Measurements from ENCODE around the gene MYO3A. TPM values are rescaled to one million over a fixed set of nuclear protein-coding genes. Genes with fewer than 3 reads are reported as not detected.

MYO3A gene
- total RNA-seq, 2 experiments from 2014 or later: not detected

DNA sequence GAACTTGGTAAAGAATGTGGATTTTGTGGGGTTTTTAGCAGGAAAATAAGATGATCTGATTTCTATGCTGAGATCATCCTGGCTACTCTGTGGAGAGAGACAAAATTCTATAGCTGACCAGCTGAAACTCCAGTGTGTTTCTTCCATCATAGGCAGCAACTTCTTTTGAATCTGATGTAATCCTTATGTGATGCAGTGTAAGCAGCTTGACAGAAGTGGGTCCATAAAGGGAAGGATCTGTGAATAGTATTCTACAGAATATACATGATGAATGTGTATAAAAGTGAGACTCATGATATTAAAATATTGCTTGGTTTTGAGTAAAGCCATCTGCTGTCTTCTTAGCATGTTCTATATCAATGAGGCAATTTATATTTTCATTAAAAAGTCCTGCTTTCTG lies 4.4 kb downstream of the MYO3A start:
- H3K4me3 Mint-ChIP-seq: no peak overlapping the region
- DNase-seq: no peak
- peaks cover 37% of the 10 kb centered on the region for H3K27me3 Mint-ChIP-seq
- POLR2A ChIA-PET: no interaction called here
- no peaks in the 10 kb centered on the region for H3K9me3 Mint-ChIP-seq
- no peak for ATAC-seq (ENCODE audit: low read depth)
- no peak overlapping the region for H3K27ac Mint-ChIP-seq
- H3K4me1 Mint-ChIP-seq: peaks cover 3% of the 10 kb centered on the region
- H3K36me3 Mint-ChIP-seq: no peaks in the 10 kb centered on the region

DNA sequence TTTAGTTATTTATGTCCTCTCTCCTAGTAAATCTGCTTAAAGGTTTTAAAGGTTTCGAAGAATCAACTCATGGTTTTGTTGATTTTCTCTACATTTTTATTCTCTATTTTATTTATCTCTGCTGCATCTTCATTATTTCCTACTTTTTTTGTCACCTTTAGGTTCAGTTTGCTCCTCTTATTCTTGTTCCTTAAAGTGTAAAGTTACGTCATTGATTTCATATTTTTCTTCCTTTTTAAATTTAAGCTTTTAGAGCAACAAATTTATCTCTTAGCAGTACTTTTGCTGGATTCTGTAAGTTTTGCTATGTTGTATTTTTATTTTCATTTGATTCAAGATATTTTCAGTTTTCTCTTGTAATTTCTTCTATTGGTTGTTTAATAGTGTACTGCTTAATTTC lies 10.7 kb downstream of the MYO3A start:
- Mint-ChIP-seq H3K9me3 (peaks cover 2% of the 10 kb centered on the region), H3K4me3 (no peak overlapping the region), H3K36me3 (no peaks in the 10 kb centered on the region), H3K27ac (no peak overlapping the region), H3K27me3 (peaks cover 13% of the 10 kb centered on the region), H3K4me1 (no peaks in the 10 kb centered on the region)
- no peak for DNase-seq
- POLR2A ChIA-PET: no interaction called here
- no peak for ATAC-seq (ENCODE audit: low read depth)

DNA sequence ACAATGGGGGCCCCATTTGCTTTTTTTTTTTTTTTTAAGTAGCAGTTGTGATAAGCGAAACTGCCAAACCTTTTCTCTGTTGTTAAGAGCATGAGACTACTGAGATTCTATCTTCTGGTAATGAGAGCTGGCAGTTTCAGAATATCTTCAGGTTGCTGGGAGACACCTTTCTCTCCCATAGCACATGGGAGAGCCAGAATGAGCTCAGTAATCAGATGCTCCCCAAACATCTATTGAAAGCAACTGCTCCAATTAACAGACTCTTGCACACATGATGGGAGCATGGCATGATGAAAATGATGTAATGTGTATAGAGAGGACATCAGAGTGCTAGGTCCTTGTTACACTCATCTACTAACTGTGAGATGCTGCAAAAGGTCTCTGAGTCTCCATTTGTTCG lies 18.8 kb downstream of the MYO3A start:
- no peak for DNase-seq
- no peaks in the 10 kb centered on the region for H3K4me1 Mint-ChIP-seq
- H3K27me3 Mint-ChIP-seq: no peaks in the 10 kb centered on the region
- no peaks in the 10 kb centered on the region for H3K36me3 Mint-ChIP-seq
- POLR2A ChIA-PET: no interaction called here
- peaks cover 2% of the 10 kb centered on the region for H3K9me3 Mint-ChIP-seq
- no peak overlapping the region for H3K27ac Mint-ChIP-seq
- H3K4me3 Mint-ChIP-seq: no peak overlapping the region
- no peak for ATAC-seq (ENCODE audit: low read depth)

DNA sequence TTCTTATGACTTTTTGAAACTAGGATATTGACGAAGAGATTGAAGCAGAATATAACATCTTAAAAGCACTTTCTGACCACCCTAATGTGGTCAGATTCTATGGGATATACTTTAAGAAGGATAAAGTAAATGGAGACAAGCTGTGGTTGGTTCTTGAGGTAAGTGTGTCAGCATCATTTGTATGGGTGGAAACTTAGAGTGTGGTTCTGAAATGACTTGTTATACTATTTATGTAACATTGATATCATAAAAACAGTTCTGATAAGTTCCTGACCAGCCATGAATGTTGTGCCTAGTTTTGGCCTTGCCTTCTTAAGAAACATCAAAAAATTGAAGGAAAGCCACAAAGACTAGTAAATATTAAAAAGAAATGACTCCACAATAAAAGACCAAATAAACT lies 20.8 kb downstream of the MYO3A start:
- Mint-ChIP-seq H3K36me3 (no peaks in the 10 kb centered on the region), H3K4me1 (no peaks in the 10 kb centered on the region), H3K27ac (no peak overlapping the region), H3K9me3 (peaks cover 2% of the 10 kb centered on the region), H3K27me3 (no peaks in the 10 kb centered on the region), H3K4me3 (no peak overlapping the region)
- POLR2A ChIA-PET: no interaction called here
- ATAC-seq (ENCODE audit: low read depth) (no peak), DNase-seq (no peak)

DNA sequence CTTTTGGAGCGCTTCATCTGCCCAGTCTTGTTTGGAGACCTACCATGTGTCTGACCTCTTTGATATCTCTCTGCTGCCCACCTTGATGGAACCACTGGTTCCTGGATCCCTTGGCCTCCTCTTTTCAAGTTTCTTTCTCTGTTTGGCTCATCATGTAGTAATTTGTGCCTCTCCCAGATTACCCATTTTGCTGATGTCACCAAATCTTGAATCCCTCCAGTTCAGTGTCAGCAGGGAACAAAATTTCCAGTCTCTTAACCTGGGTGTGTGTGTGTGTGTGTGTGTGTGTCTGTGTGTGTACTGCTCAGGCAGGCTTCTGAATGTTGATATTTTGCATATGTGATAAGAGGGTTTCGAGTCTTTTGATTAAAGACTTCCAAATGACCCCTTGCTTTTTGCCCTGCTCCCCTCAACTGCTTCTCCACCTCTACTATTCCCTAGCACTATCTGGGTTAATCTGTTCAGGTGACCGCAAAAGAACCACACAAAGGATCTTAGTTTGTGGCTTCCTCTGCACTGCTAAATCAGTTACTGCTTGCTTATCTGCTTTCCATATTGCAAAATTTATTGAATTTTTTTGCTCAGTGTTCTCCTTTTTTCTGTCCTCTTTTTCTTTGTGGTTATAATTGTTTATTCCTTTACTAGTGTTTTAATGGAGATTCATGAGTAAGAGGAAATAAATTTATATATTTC lies 25.7 kb downstream of the MYO3A start:
- Mint-ChIP-seq H3K9me3 (peaks cover 2% of the 10 kb centered on the region), H3K4me1 (no peaks in the 10 kb centered on the region), H3K27ac (no peak overlapping the region), H3K36me3 (no peaks in the 10 kb centered on the region), H3K27me3 (peaks cover 6% of the 10 kb centered on the region), H3K4me3 (no peak overlapping the region)
- POLR2A ChIA-PET: no interaction called here
- no peak for ATAC-seq (ENCODE audit: low read depth)
- DNase-seq: no peak

DNA sequence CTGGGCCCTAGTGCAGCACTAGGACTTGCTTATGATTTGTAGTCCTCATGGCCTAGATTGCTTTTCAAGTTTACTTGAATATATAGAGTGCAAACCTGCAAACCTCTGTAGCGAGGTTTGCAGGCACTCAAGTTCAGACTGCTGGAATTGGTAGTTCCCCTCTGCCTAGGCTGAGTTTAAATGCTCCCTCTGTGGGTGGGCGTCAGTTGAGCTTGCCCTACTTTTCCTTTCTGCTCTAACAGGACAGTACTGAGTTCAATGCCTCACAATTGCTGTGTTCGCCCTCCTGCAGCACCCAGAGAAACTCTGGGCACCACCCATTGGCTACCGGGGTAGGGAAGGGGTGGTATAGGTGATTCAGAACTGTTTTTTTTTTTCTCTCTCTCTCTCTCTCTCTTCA lies 31.6 kb downstream of the MYO3A start:
- peaks cover 6% of the 10 kb centered on the region for H3K27me3 Mint-ChIP-seq
- no peak overlapping the region for H3K27ac Mint-ChIP-seq
- H3K4me3 Mint-ChIP-seq: no peak overlapping the region
- no peaks in the 10 kb centered on the region for H3K36me3 Mint-ChIP-seq
- ATAC-seq (ENCODE audit: low read depth): no peak
- H3K9me3 Mint-ChIP-seq: no peaks in the 10 kb centered on the region
- DNase-seq: no peak
- H3K4me1 Mint-ChIP-seq: no peaks in the 10 kb centered on the region
- POLR2A ChIA-PET: no interaction called here

DNA sequence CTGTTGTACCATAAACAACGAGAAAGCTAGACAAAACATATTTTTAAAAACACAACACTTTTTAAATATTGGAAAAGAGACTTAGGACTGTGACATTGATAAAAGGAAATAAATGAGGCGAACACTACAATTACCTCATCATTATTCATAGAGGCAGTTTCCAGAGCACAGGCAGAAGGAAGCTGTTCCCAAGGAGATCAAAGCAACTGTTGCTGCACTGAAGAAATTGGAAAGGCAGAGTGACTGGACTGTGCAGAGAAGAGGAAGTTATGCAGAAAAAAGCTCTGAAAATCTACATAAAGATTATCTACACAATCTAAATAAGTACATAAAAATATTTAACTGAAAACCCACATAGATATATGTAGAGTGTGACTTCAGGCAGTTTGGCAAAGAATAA lies 32.8 kb downstream of the MYO3A start:
- no peak for ATAC-seq (ENCODE audit: low read depth)
- H3K9me3 Mint-ChIP-seq: no peaks in the 10 kb centered on the region
- no peaks in the 10 kb centered on the region for H3K36me3 Mint-ChIP-seq
- H3K27me3 Mint-ChIP-seq: peaks cover 3% of the 10 kb centered on the region
- POLR2A ChIA-PET: no interaction called here
- no peaks in the 10 kb centered on the region for H3K4me1 Mint-ChIP-seq
- no peak overlapping the region for H3K4me3 Mint-ChIP-seq
- no peak for DNase-seq
- H3K27ac Mint-ChIP-seq: no peak overlapping the region

DNA sequence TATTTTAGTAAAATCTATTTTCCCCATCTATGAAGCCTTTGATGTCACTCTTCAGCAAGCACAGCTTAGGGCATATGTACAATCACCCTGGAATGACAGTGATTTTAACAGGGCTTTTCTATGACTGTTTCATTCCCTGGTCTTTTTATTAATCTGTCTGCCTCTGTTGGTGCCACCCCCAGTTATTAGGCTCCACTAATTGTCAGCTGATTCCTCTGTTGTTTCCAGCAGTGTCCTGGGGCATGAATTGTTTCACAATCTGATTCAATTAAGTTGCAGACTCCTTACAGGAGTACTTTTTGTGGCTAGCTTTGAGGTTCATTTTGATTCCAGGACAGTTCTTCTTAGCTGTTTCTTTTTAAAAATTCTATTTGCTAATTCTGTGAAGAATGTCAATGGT lies 38.6 kb downstream of the MYO3A start:
- Mint-ChIP-seq H3K4me3 (no peak overlapping the region), H3K36me3 (no peaks in the 10 kb centered on the region), H3K4me1 (no peaks in the 10 kb centered on the region), H3K27ac (no peak overlapping the region), H3K27me3 (no peaks in the 10 kb centered on the region), H3K9me3 (no peaks in the 10 kb centered on the region)
- POLR2A ChIA-PET: no interaction called here
- ATAC-seq (ENCODE audit: low read depth): no peak
- DNase-seq: no peak

DNA sequence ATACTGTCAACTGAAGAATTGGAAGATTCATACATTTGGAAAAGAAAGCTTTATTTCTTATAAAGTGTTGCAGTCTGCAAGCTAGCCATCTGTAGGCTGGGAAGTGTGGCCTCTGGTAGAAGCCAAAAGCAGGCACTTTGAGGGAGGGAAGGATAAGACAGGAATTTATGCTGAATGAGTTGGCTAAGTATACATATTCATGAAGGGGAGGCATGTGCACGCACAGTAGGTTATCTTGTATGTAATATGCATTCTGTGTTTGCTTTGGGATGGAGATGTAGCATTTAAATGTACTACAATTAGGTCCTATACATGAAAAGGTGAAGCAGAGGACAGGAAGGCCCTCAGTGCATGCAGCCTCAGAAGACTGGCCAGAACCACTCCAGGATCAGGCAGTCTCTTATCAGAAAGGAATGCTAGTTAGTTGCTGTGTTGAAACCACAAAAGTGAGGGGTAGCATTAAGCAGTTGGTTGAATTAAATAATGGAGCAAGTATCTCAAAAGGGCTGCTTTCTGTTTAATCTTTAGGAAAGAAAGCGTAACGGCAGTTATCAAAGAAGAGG lies 40.9 kb downstream of the MYO3A start:
- POLR2A ChIA-PET: no interaction called here
- Mint-ChIP-seq H3K4me1 (no peaks in the 10 kb centered on the region), H3K27ac (no peak overlapping the region), H3K27me3 (no peaks in the 10 kb centered on the region), H3K9me3 (no peaks in the 10 kb centered on the region), H3K36me3 (no peaks in the 10 kb centered on the region), H3K4me3 (no peak overlapping the region)
- DNase-seq (no peak), ATAC-seq (ENCODE audit: low read depth) (no peak)

DNA sequence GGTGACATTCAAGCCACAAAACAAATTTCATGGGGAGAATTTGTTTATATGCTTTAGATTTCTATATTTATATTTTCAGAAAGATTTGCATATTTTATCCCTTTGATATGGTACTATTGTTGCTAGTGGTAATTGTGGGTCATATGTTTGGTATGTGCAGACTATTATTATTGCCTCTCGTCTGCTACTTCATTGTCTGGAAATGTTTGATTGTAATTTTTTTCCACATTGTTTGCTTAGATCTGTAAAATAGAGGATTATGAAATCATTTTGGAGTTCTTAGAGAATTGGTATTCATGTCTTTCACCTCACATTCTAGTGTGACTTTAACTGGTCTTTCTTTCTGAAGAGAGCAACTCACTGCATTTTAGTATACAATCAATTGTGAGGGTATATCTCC lies 44.7 kb downstream of the MYO3A start:
- H3K27me3 Mint-ChIP-seq: no peaks in the 10 kb centered on the region
- ATAC-seq (ENCODE audit: low read depth) (no peak), DNase-seq (no peak)
- peaks cover 2% of the 10 kb centered on the region for H3K9me3 Mint-ChIP-seq
- no peaks in the 10 kb centered on the region for H3K4me1 Mint-ChIP-seq
- POLR2A ChIA-PET: no interaction called here
- H3K36me3 Mint-ChIP-seq: no peaks in the 10 kb centered on the region
- H3K27ac Mint-ChIP-seq: no peak overlapping the region
- no peak overlapping the region for H3K4me3 Mint-ChIP-seq

DNA sequence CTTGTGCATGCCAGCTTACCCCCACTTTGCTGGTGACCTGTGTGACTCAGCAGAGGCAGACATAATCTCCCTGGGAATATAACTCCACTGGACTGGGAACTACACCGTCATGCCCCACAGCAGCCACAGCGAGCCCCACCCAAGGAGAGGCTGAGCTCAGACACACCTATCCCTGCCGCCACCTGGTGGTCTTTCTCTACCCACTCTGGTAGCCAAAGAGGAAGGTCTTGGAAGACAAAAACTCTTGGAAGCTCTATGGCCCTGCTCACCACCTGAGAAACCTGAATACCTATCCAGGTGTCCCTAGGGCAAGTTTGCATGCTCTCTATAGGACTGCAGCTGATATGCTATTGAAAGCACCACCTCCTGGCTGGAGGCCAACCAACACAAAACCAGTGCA lies 48.1 kb downstream of the MYO3A start:
- no peak for DNase-seq
- Mint-ChIP-seq H3K4me3 (no peak overlapping the region), H3K9me3 (peaks cover 2% of the 10 kb centered on the region), H3K4me1 (no peaks in the 10 kb centered on the region), H3K36me3 (no peaks in the 10 kb centered on the region), H3K27ac (no peak overlapping the region), H3K27me3 (peaks cover 2% of the 10 kb centered on the region)
- POLR2A ChIA-PET: no interaction called here
- ATAC-seq (ENCODE audit: low read depth): no peak

DNA sequence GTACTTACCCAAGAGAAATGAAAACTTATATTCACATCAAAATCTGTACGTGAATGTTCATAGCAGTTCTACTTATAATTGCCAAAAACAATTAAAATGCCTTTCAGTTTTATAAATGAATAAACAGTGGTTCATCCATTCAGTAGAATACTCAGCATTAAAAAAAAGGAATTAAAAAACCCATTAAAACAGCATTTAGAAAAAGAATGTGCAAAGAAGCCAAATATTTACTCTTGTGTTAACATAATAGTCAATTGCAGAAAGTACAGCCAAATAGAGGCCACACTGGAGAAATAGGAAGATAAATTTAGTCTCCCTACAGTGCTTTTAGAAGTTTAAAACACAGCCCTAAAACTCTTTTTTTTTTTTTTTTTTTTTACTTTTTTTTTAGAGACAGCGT lies 54.6 kb downstream of the MYO3A start:
- no peaks in the 10 kb centered on the region for H3K36me3 Mint-ChIP-seq
- peaks cover 2% of the 10 kb centered on the region for H3K27me3 Mint-ChIP-seq
- POLR2A ChIA-PET: no interaction called here

DNA sequence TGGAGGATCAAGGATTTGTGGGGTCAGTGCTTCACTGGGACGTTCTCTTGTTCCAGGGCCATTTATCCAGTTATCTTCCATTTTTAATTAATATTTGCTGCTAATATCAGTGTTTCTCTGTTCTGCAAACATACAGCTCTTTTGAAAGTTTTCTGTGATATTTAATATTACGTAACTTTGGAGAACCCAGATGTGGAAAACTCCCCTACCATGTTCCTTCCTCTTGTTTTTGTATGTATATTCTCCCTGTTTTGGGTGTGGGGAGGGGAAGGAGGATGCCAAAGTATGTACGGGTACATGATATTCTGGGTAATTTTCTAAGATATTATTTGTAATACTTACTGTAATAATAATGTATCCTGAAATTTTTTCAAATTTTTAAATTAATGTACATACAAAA lies 55.9 kb downstream of the MYO3A start:
- Mint-ChIP-seq H3K36me3 (no peaks in the 10 kb centered on the region), H3K4me1 (no peaks in the 10 kb centered on the region)

More for the DNA sequence above, 54.6 kb downstream of the MYO3A start:
- H3K4me1 Mint-ChIP-seq: no peaks in the 10 kb centered on the region
- no peak overlapping the region for H3K27ac Mint-ChIP-seq
- ATAC-seq (ENCODE audit: low read depth) (no peak), DNase-seq (no peak)
- no peak overlapping the region for H3K4me3 Mint-ChIP-seq
- peaks cover 1% of the 10 kb centered on the region for H3K9me3 Mint-ChIP-seq

DNA sequence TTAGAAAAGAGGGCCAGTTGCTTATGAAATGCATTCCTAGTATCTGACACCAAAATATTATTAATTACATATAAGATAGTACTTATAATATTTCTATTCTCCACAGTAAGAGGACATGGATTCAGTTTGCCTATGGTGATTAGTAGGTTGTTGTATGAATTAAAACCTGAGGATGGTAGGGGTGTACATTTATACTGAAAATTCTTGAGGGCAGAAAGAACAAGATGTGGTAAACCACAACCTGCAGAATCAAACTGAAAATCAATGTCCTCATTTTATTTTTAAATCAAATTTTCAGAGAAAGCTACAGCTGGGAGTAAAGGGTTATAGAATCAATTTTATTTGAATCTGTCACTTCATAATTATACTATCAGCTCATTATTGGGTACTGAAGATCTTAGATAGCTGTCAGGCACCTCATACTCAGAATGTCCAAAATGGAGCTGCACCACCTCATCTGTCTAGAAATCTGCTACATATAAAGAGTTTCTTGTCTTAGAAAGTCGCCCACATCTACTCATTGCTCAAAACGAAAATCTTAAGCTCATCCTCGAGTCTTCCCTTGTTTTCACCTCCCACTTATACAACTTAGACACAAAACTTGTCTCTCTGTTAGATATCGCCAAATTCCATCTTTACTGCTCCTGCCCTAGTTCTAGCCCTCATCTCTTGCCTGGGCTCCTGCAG lies 65.4 kb downstream of the MYO3A start:
- Mint-ChIP-seq H3K4me3 (no peak overlapping the region), H3K27me3 (peaks cover 2% of the 10 kb centered on the region), H3K9me3 (no peaks in the 10 kb centered on the region), H3K4me1 (no peaks in the 10 kb centered on the region), H3K27ac (no peak overlapping the region), H3K36me3 (no peaks in the 10 kb centered on the region)
- DNase-seq: no peak
- no peak for ATAC-seq (ENCODE audit: low read depth)
- POLR2A ChIA-PET: no interaction called here

More for the DNA sequence above, 55.9 kb downstream of the MYO3A start:
- DNase-seq (no peak), ATAC-seq (ENCODE audit: low read depth) (no peak)
- H3K9me3 Mint-ChIP-seq: no peaks in the 10 kb centered on the region
- H3K4me3 Mint-ChIP-seq: no peak overlapping the region
- no peaks in the 10 kb centered on the region for H3K27me3 Mint-ChIP-seq
- POLR2A ChIA-PET: no interaction called here
- no peak overlapping the region for H3K27ac Mint-ChIP-seq

Measured in activated naive CD8-positive, alpha-beta T cell treated with anti-CD3 and anti-CD28 coated beads, Interleukin-2, amount 10 ng/mL, durations not matched to agents 7 days and 5 days (primary cell).